Measurements from ENCODE around the gene PYCARD.
A peak's percentile ranks its signal among the peaks of the same experiment; 100 is the strongest.

DNA sequence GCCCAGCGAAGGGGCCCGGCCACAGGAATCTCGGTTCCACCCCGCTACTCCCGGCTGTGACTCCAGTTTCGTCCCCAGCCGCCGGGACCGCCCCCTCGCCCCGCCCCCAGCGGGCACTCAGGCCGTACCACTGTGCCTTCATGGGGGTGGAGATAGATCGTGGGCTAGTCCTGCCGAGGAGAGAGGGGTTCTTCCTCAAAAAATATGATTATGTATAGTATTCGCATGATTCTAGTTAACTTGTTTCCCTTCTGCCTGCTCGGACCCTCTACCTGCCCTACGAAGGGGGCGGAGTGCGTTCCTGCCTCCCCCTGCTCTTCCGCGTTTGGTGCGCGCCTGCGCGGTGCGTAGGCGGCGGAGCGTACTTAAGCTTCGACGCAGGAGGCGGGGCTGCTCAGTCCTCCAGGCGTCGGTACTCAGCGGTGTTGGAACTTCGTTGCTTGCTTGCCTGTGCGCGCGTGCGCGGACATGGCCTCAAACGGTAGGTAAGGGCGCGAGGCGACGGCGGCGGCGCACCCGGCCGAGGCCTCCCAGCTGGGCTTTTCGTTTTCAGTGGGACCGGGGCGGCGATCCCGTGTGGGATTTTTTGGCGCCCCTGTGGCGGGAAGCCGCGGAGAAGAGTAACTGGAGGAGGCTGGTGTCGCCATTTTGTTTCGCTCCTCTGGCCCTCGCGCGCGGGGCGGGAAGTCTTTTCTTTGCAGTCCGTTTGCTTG, 22.7 kb downstream of the PYCARD start, which contains the start of gene FUS:
- TF ChIP-seq CTCF (IDR thresholded peaks at IDR 0.05), result no peak
- peak; percentile 100 for TF ChIP-seq POLR2A (IDR thresholded peaks at IDR 0.05)

Data from transverse colon (tissue), 3 donors.